GM12873 (cell line): ENCODE results near the gene VAT1L.

Experiments used
- TF ChIP-seq, protein P1 (sequence below): IDR thresholded peaks from 2 replicates; pipeline ENCODE4 v1.5.1; 2012; ENCODE audit warnings: low read depth, mild to moderate bottlenecking, moderate library complexity, low read length, control low read depth; ENCODE audit not compliant: insufficient read depth; ENCODE audit errors: missing control alignments

The VAT1L gene

DNA sequence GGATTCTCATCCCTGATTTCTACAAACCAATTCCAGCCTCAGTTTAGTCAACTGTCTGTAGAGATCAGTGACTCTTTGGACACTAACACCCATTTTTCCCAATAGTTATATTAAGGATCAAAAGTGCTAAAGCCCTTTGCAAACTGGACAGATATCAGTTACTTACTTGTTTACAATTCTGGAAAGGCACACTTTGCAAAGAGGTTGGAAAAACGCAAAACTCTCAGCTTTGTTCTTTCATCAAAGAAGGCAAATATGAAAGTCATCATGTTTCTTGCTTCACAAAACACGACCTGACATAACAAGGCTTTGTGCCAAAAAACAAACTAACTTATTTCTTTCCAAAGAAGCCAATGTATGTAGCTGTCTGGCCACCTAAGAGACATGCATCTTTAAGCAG is 26.1 kb upstream of the VAT1L start:
- TF ChIP-seq, protein P1, sequence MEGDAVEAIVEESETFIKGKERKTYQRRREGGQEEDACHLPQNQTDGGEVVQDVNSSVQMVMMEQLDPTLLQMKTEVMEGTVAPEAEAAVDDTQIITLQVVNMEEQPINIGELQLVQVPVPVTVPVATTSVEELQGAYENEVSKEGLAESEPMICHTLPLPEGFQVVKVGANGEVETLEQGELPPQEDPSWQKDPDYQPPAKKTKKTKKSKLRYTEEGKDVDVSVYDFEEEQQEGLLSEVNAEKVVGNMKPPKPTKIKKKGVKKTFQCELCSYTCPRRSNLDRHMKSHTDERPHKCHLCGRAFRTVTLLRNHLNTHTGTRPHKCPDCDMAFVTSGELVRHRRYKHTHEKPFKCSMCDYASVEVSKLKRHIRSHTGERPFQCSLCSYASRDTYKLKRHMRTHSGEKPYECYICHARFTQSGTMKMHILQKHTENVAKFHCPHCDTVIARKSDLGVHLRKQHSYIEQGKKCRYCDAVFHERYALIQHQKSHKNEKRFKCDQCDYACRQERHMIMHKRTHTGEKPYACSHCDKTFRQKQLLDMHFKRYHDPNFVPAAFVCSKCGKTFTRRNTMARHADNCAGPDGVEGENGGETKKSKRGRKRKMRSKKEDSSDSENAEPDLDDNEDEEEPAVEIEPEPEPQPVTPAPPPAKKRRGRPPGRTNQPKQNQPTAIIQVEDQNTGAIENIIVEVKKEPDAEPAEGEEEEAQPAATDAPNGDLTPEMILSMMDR = no peak

DNA sequence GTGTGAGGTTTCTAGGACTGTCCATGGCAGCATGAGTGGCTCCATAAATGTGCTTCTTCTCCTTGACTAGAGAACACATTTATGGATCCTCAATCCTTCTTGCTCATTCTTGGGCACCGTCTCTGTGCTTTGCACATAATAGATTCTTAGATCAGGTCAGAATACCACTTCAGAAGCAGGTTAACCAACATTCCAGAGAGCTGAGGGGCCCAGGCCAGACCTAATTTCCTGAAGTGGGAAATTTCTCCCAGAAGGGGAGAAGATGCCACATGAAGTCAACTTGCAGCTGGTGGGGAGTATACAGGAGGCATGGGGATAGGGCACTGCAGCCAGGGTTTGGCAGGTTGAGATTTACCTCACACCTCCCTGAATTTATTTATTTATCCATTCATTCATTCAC is 24.4 kb upstream of the VAT1L start:
- TF ChIP-seq, protein P1 = no peak

DNA sequence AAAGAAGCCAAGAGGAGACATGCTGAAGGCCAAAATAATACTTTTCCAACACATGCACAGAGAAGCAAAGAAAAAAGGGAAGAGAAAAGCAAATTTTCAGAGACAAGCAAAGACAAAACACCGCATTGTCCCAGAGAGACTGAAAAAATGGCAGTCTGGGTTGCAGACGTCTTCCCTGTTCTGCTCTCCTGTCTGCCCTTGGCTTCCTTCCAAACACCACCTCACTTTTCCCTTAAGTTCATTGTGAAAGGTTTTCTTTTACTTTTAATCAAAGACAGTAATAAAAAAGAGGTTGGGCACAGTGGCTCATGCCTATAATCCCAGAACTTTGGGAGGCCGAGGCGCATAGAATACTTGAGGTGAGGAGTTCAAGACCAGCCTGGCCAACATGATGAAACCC is 21.2 kb upstream of the VAT1L start:
- TF ChIP-seq, protein P1 = no peak

DNA sequence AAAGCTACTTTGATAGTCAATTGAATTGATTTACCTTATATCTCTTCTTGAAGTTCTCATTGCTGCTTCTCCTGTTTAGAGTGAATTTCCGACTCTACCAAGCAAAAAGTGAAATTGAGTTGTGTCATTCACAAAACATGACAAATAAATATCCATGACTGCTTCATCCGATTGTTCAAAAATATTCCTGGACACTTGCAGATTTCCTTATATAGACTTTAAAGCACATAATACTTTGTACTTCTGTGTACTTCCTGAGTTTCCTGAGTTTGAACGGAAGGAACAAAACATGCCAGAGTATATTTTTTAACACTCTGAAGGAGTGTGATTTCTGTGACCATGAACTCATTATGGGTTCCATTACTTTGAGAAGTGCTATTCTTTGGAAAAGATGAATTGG is 20.5 kb upstream of the VAT1L start:
- TF ChIP-seq, protein P1 = no peak

DNA sequence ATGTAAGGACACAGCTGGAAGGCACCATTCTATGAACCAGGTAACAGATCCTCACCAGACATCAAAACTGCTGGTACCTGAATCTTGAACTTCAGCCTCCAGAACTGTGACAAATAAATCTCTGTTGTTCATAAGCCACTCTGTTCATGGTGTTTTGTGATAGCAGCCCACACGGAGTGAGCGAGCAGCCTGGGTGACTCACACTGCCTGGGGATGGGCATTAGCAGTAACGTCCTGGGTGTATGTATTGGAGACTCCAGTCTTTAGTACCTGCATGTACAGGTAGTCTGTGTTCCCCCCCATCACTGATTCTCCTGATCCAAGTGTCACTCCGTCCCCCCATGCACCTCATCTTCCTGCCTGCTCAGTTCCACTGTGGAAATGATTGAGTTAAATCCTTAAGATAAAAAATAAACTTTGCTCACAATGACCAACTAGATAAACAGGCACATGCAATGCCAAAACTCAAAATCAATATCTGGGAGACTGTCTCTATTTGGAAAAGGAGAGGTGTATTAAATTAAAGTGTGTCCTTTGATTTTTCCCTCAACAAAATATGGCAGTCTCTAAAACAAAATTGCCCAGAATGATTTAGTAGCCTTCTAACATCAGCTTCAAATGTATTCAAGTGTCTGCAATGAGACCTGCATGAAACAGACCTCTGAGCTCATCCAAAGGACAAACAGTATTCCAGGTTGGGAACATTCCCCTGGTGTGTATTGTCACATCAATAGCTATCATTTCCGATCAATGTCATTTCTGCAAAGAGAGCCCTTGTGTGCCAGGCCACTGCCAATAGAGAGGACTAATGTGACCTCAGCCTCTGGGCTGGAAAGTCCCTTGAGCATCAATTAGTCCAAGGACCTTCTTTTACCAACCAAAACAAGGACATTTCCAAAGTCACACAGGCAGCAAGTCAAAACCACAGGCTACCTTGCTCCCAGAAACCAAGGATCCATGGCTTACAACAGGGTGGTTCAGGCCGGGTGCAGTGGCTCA is 12.2 kb upstream of the VAT1L start:
- TF ChIP-seq, protein P1 = no peak

DNA sequence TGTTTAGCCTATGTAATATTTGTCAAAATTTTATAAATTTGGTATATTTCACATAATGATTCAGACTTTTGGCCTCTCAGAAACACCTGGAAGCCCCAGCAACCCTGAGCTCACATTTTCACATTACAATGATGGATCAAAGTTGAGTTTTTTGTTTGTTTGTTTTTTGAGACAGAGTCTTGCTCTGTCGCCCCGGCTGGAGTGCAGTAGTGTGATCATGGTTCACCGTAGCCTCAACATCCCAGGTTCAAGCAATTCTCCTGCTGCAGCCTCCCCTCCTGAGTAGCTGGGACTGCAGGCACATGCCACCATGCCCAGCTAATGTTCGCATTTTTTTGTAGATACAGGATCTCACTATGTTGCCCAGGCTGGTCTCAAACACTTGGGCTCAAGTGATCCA is 10.6 kb upstream of the VAT1L start:
- TF ChIP-seq, protein P1 = no peak

DNA sequence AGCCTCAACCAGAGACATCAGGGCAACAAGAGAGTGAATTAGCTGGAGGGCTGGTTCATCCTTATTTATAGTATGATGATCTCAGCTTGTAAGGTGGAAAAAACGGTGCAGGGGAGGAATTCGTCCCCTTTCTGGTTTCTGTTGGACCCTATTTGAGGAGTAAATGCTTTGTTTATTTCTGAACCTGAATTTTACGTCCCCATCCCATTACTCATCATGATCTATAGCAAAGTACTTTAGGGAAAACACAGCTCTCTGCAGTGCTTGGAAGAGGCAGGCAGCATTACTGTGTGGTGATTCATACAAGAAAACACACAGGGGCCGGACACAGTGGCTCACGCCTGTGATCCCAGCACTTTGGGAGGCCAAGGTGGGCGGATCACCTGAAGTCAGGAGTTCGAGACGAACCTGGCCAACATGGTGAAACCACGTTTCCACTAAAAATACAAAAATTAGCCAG is 8.0 kb upstream of the VAT1L start:
- TF ChIP-seq, protein P1 = no peak
